Measurements from ENCODE around the gene FOXC2.
"Not testable (repeated sequence)": the region's sequence is repeated elsewhere in the genome, so short reads cannot be mapped to it uniquely, and the experiment has no call there.

DNA sequence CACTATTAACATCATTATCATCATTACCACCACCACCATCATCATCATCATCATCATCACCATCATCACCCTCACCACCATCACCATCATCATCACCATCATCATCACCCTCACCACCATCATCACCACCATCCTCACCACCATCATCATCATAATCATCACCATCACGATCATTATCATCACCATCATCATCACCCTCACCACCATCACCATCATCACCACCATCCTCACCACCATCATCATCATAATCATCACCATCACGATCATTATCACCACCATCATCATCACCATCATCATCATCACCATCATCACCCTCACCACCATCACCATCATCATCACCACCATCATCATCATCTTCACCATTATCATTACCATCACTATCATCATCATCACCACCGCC, 21.3 kb downstream of the FOXC2 start:
- TF ChIP-seq EP300, CTCF (IDR thresholded peaks at IDR 0.05): not testable (repeated sequence)

All from suprapubic skin (tissue), 3 donors.